Activated CD8-positive, alpha-beta memory T cell treated with anti-CD3 and anti-CD28 coated beads, Interleukin-2, amount 50 U/mL, for 24 hours (primary cell): Measurements from ENCODE around the gene TRMT112.
A peak's percentile ranks its signal among the peaks of the same experiment; 100 is the strongest.

Source experiments
- DNase-seq: peaks from one replicate; pipeline ENCODE4 v3.0.0-alpha.2; 2020; ENCODE audit errors: extremely low read depth

TRMT112 gene

DNA sequence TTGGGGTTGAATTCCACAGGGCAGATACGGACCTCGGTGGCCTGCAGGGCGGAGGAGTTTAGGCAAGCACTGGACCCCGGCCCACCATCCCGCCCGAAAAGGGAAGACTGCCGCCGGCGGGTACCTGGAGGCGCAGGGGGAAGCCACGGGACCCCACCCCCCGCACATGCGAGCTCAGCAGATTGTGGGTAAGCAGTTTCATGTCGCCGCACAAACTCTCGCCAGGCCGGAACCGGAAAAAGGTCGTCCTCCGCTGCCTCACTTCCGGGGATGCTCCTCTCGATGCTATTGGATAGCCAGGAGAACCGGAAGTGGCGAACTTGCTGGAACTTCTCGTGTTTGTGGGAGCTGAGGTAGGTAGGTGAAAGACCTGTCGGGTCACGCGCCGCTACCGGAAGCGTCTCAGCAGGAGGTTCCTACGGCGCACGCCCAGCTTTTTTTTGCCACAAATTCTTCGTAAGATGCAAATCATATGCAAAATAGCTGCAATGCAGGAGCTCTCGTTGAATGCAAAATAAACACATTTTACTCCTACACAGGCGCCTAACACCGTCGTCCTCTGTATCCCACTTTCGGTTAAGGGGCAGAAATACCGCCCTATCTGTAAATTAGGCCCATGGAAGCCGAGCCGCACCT, at the start of gene TRMT112:
Gene TRMT112, minus strand, starts transcription at position 235 of the 636 bp plus-strand sequence. Its CDS starts 33 bp downstream, at position 202.
- peak; percentile 94 for DNase-seq

DNA sequence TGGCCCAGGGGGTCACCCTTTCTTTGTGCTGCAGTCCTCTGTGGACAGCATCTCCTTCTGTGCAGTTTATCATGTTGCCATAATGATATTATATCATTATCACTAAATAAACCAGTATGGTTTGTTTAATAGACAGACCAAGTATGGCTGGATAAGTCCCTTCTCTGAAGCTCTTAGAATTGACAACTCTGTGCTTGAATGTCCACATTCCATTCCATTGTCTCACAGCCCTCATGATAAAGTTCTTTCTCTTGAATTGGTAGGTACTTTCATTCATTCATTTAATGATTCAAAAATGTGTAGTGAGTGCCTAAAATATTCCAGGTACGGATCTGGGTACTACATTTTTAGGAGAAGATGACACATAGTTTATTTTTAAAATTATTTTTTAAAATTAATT, 49.4 kb upstream of the TRMT112 start:
- no peak for DNase-seq

DNA sequence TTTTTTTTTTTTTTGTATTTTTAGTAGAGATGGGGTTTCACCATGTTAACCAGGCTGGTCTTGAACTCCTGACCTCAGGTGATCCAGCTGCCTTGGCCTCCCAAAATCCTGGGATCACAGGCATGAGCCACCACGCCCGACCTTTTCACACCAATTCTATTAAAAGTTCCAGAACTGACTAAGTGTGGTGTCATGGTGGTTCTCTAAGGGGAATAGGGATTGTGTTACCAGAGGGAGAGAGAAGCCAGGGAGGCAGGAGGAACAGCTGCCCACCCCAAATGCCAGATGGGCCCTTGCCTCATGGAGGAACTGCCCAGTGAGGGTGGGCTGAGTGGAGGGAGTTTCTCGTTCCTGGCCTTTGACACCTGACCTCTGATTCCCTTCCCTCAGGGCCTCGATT, 47.6 kb upstream of the TRMT112 start:
- DNase-seq: no peak

DNA sequence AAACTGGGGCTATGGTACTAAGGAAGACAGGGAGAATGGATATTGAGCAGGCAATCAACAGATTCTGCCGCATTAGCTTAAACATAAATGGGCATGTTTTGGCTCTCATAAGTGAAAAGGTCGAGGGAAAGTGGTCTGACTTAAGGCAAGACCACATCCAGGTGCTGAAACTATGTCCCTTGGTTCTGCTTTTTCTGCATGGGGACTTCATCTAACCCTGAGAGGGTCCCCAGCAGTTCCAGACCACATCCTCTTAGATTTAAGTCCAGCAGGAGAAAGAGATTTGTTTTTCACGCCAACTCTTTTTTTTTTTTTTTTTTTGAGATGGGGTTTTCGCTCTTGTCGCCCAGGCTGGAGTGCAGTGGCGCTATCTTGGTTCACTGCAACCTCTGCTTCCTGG, 47.1 kb upstream of the TRMT112 start:
- DNase-seq: no peak

DNA sequence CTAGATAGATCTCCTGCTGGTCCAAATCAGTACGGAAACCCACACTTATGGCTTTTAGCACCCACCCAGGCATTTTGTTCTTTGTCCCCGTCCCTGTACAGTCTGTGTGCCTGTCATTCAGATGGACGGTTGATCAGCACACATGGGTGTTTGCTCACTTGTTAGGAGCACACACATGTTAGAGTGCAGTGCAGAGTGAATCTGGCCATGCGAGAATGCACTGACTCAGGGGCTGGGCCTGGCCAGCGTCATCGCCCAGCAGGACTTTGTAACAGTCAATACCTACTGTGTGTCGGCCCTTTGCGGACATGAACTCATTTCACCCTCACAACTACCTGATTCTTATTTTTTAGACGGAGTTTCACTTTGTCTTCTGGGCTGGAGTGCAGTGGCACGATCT, 45.0 kb upstream of the TRMT112 start:
- no peak for DNase-seq

DNA sequence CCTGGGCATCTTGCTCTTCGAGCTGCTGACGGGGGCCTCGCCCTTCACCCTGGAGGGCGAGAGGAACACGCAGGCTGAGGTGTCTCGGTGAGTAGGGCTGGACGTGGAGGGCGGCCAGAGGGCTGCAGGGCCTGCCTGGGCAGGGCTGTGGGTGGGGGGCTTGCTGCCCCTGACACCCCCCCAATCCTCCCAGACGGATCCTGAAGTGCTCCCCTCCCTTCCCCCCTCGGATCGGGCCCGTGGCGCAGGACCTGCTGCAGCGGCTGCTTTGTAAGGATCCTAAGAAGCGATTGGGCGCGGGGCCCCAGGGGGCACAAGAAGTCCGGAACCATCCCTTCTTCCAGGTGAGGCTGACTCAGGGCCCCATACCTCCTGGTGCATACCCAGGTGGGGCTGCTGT, 44.3 kb upstream of the TRMT112 start:
- no peak for DNase-seq

DNA sequence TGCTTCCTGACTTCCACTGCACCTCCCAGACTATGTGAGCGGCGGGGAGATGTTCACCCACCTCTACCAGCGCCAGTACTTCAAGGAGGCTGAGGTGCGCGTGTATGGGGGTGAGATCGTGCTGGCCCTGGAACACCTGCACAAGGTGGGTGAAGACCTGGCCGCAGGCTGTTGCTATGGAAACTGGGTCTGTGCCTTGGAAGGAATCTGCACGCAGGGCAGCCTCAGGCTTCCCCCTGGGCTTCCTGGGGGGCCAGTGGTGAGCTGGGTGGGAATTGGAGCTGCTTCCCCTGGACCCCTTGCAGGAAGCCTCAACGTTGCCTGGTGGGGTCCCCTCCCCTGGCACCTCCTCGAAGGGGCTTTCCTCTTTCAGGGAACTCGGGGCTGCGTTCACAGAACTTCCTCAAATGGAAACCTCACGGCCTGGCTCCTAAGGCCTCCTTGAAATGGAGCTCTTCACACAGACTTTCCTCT, 43.1 kb upstream of the TRMT112 start:
- no peak for DNase-seq

DNA sequence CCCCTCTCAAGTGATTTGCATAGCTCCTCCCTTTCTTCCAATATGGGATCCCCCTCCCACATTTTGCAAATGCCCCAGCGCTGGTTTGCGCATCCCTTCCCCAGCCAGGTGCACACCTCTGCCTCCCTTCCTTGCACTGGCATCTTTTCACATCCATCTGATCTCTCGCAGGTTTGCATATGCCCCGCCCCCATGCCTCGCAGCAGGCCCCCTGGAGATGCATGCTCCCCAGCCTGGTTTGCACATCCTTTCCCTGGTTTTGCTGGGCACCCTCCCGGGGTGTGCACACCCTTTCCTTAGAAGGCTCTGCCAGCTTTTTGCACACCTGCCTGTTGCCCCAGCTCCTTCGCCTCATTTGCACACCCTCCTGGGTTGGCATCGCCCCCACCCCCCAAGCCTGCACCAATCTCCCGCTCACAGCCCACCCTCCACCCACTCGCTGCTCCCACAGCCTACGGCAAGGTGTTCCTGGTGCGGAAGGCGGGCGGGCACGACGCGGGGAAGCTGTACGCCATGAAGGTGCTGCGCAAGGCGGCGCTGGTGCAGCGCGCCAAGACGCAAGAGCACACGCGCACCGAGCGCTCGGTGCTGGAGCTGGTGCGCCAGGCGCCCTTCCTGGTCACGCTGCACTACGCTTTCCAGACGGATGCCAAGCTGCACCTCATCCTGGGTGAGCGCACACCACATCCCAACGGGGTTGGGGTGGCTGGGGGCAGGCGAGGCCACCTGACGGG, 42.5 kb upstream of the TRMT112 start:
- no peak for DNase-seq

DNA sequence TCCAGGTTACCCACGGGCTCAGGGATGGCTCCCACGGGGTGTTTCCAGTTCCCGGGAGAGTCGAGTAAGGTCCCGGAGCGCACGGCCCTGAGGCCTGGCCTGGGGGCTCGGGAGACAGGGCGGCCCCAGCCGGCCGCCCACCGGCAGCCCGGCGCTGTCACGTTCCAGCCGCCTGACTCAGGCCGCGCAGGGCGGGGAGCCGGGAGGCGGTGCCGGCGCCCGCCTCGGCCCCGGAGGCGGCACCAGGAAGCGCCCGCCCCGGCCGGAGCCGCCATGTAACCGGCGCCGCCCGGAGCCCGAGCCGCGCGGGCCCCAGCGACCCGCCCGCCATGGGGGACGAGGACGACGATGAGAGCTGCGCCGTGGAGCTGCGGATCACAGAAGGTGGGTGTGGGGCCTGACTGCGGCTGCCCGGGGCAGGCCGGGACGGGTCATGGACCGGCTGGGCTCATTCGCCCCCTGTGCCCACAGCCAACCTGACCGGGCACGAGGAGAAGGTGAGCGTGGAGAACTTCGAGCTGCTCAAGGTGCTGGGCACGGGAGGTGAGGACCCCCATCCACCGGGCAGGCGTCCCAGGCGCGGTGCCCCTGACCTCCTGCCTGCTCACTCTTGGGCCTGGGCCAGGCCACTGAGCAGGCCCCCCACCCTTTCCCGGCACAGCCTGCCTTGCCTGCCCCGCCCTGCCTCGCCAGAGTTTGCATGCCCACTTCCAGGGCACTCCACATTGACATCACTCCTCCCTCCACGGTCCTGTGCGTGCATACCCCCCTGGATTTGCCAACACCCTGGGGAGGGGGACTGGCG, 41.8 kb upstream of the TRMT112 start, which contains the start of gene RPS6KA4:
Gene RPS6KA4, plus strand, starts transcription at position 256 of the 805 bp plus-strand sequence. Its CDS starts 74 bp downstream, at position 330.
- no peak for DNase-seq

DNA sequence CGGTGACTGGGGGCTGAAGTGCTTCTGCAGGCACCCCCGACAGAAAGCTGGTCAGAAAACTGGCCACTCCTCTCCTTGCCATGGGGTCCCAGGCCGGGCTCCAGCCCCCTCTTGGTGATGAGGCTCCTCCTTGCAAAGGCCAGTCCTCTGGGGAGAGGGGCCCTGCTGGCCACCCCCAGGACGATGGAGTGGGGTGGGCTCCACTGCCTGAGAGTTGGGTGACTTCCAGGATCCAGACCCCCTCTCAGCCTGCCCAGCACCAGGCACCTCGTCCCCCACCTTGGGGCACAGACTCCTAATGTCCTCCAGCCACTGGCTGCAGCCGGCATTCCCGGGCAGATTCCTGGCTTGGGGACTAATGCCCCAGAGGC, 41.2 kb upstream of the TRMT112 start:
- DNase-seq: no peak

DNA sequence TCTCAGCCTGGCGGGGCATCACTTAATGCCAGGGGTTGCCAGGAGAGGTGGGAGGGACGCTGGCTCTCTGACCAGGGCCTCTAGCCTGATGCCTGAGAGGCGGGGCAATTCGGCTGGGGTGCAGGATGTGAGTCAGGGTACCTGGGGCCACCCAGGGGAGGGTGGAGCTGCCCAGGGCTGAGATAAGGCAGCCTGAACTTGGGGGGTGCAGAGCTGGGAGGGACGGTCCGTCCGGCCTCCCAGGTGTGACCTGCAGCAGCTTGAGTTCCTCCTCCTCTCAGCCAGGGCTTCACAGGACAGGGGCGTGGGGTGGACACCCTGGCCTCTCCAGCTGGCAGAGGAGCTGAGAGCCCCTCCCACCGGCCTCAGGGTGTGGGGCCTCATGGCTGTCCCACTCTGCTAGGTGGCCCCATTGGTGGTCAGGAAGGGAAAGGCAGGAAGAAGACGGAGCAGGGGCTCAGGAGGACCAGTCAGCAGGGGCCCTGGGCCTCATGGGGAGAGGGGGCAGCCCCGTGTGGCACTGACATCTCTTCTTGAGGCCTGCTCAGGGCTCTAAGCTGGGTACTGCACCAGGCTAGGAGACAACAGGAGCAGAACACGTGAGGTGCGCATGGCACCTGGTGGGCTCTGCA, 40.7 kb upstream of the TRMT112 start:
- no peak for DNase-seq

DNA sequence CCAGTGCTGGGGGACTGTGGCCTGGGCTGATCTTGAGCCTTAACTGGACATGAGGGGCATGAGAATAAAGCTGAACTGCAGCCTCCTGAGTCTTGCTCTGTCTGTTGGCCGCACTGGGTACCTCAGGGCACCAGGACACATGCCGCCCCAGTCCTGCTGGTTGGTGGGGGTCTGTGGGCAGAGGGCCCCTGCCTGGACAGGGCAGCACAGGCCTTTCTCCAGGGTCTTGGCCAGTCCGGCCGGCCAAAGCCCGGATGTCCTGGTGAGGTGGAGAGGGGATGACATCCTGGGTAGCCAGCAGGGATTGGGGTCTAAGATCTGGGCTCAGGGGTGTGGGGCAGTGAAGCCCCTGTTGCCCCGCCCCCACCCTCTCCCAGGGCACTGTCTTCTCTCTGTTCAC, 40.1 kb upstream of the TRMT112 start:
- no peak for DNase-seq

DNA sequence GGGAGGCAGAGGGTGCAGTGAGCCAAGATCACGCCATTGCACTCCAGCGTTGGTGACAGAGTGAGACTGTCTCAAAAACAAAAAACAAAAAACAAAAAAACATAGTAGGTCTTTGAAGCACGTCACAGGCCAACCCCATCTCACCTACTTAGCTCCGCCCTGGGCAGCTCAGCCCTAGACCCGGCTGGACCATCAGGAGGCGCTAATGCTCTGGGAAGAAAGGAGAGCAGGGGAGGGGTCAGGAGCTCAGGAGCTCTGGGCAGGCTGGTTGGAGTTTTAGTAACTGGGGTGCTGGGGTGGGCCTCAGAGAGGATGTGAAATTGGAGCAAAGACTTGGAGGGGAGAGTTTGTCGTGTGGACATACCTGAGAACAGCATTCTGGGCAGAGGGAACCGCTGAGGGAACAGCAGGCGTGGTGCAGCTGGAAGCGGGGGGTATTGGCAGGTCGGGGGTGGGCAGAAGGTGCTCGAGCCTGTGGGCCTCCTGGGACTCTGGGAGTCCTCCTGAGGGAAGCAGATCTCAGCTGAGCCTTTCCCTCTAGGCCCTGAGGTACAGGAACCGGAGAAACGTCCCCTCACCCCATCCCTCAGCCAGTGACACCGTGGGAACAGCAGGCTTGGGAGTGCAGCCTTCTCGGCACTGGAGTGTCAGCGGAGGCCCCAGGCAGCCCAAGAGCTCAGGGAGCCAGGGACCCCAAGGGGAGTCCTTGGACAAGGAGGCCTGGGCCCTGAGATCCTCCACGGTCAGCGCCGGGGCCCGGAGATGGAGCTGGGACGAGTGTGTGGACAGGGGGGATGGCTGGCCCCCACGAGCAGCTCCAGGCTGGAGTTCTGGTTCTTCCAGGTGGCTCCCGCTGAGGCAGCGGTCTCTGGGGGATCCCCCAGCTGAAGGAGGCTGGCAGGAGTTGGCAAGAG, 39.4 kb upstream of the TRMT112 start:
- no peak for DNase-seq

DNA sequence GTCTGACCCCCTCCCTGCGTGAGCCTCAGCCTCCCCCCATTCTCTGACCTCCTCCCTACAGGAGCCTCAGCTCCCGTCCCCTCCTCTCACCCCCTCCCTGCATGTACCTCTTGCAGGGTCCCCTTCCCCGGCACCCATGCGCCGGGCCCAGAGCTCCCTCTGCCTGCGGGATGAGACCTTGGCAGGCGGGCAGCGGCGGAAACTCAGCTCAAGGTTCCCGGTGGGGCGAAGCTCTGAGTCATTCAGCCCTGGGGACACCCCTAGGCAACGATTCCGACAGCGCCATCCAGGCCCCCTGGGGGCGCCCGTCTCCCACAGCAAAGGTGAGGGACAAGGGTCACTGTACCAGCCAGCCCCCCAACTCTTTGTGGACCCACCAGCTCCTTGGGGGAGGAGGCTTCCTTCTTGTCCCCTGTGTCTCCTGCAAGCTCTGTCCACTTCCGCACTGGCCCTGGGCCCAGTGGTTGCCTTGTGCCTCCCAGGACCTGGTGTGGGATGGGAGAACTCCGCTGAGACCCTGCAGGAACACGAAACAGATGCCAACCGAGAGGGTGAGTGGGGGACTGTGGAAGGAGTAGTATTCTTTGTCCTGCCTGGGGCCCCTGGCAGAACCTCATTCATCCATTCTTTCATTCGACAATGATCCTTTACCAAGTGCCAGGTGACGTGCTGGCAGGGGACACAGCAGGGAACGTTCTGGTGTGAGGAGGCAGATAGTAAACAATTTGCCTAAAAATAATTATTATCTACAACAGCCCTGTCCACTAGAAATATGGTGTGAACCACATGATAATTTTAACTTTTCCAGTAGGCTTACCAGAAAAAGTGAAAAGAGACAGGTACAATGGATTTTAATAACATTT, 38.0 kb upstream of the TRMT112 start:
- no peak for DNase-seq

DNA sequence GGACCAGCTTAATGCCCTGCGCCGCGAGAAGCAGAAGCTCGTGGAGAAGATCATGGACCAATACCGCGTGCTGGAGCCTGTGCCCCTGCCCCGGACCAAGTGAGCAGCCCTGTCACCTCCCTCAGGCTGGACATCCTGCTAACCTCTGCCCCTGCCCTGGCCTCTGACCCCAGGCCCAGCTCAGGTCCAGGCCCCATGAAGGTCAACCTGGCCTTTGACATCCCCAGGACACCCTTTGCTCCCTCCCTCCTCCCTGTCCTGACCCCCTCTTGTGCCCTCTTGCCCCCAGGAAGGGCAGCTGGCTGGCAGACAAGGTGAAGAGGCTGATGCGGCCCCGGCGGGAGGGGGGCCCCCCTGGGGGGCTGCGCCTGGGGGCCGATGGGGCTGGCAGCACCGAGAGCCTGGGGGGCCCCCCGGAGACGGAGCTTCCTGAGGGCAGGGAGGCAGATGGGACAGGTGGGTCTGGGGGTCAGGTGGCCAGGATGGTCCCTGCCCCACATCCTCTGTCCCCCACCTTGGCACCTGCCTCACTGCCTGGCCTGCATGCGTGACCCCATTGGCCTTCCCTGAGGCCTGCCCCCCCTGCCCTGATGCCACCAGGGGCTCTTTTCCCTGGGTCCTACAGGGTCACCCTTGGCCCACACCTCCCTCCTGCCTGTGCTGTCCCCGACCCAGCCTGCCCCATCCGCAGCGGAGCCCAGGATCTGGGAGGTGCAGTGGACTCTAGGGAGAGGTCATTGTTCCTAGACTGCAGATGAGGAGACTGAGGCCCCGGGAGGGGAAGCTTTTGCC, 36.6 kb upstream of the TRMT112 start:
- no peak for DNase-seq

DNA sequence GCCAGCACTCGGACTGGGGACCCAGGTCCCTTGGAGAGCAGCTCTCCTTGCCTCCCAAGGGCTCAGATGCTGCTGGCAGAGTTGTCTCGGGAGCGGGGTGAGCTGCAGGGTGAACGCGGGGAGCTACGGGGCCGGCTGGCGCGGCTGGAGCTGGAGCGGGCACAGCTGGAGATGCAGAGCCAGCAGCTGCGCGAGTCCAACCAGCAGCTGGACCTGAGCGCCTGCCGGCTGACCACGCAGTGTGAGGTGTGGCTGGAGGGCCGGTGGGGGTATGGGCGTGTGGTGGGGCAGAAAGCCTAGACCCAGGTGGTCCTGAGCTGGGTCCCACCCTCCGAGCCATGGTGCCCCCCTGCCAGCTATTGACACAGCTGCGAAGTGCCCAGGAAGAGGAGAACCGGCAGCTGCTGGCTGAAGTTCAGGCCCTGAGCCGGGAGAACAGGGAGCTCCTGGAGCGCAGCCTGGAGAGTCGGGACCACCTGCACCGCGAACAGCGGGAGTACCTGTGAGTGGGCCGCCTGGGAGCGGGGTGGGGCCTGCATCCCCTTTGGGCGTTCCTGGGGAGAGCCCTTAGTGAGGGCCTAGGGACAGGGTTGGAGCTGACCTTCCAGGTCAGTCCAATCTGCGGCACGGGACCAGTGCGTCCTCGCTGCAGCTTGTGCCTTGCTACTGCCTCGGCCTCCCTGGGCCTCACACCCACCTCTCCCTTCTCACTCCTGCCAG, 35.8 kb upstream of the TRMT112 start:
- DNase-seq: no peak

DNA sequence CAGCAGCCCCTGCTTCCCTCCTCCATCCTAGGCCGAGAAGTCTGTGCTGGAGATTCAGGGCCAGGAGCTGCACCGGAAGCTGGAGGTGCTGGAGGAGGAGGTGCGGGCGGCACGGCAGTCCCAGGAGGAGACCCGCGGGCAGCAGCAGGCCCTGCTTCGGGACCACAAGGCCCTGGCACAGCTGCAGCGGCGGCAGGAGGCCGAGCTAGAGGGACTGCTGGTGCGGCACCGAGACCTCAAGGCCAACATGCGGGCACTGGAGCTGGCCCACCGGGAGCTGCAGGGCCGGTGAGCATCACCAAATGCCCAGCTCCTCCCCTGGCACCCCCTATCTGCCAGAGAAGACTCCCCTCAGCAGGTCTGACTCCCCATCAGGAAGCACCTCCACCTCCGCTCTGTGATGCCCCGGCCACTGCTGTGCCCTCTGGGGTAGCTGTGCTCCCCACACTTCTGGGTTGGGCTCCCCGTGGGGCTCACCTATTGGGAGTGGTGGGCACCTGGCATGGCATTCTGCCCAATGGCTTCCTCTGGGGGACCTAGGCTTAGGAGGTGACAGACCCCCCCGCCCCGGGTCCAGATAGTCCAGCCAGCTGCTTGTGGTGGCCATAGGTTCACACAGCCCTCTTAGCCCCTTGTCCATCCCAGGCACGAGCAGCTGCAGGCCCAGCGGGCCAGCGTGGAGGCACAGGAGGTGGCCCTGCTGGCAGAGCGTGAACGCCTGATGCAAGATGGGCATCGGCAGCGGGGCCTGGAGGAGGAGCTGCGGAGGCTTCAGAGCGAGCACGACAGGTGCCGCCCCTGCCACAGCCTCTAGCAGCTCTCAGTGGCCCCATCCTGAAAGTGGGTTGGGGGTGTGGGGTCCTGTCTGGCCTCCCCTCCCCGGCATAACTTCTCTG, 35.0 kb upstream of the TRMT112 start:
- no peak for DNase-seq
